GM11168 (cell line): ENCODE results near the gene LRBA.

Experiments used
- in situ Hi-C: fragments of 300-500 bp; cut with MboI; formaldehyde crosslinking; loops from one replicate; pipeline ENCODE4 v1.12.0; 2022; ENCODE audit warnings: low sequenced_read_pairs; ENCODE audit not compliant: unreplicated experiment

Gene LRBA

GRCh38 chr4:150889306-150889705 lies 125.8 kb downstream of the LRBA start:
- in situ Hi-C loops, result no loop called here

- in situ Hi-C loops, result no loop called here
Measured at GRCh38 chr4:150888625-150889024, 126.5 kb downstream of the LRBA start.

GRCh38 chr4:150888217-150888616 lies 126.9 kb downstream of the LRBA start:
- in situ Hi-C loops, result no loop called here

GRCh38 chr4:150886597-150886996 lies 128.5 kb downstream of the LRBA start:
- in situ Hi-C loops, result no loop called here

- in situ Hi-C loops, result no loop called here
Measured at GRCh38 chr4:150884625-150885024, 130.5 kb downstream of the LRBA start.

GRCh38 chr4:150875367-150875766 lies 139.7 kb downstream of the LRBA start:
- in situ Hi-C loops, result no loop called here

GRCh38 chr4:150874338-150875226 lies 140.5 kb downstream of the LRBA start:
- in situ Hi-C loops, result loop anchor here (25.0 kb wide), 1 partner anchor 887 kb away; no protein-coding TSS in a partner anchor

GRCh38 chr4:150867148-150867547 lies 147.9 kb downstream of the LRBA start:
- in situ Hi-C loops, result loop anchor here (10.0 to 25.0 kb wide), 2 partner anchors 572 to 880 kb away; no protein-coding TSS in a partner anchor

GRCh38 chr4:150863456-150863855 lies 151.6 kb downstream of the LRBA start:
- in situ Hi-C loops, result loop anchor here (10.0 to 25.0 kb wide), 2 partner anchors 569 to 876 kb away; no protein-coding TSS in a partner anchor

GRCh38 chr4:150862829-150863228 lies 152.3 kb downstream of the LRBA start:
- in situ Hi-C loops, result loop anchor here (10.0 to 25.0 kb wide), 2 partner anchors 568 to 876 kb away; no protein-coding TSS in a partner anchor

- in situ Hi-C loops, result loop anchor here (25.0 kb wide), 1 partner anchor 872 kb away; no protein-coding TSS in a partner anchor
Measured at GRCh38 chr4:150859453-150859852, 155.6 kb downstream of the LRBA start.

- in situ Hi-C loops, result loop anchor here (25.0 kb wide), 1 partner anchor 869 kb away; no protein-coding TSS in a partner anchor
Measured at GRCh38 chr4:150855981-150856510, 159.0 kb downstream of the LRBA start.

- in situ Hi-C loops, result loop anchor here (25.0 kb wide), 1 partner anchor 867 kb away; no protein-coding TSS in a partner anchor
Measured at GRCh38 chr4:150854600-150854999, 160.5 kb downstream of the LRBA start.

- in situ Hi-C loops, result loop anchor here (25.0 kb wide), 1 partner anchor 867 kb away; no protein-coding TSS in a partner anchor
Measured at GRCh38 chr4:150853882-150854281, 161.2 kb downstream of the LRBA start.

- in situ Hi-C loops, result loop anchor here (25.0 kb wide), 1 partner anchor 865 kb away; no protein-coding TSS in a partner anchor
Measured at GRCh38 chr4:150852216-150852615, 162.9 kb downstream of the LRBA start.

- in situ Hi-C loops, result no loop called here
Measured at GRCh38 chr4:150849016-150849415, 166.1 kb downstream of the LRBA start.

- in situ Hi-C loops, result no loop called here
Measured at GRCh38 chr4:150828159-150828558, 186.9 kb downstream of the LRBA start.

- in situ Hi-C loops, result no loop called here
Measured at GRCh38 chr4:150827226-150827625, 187.9 kb downstream of the LRBA start.

- in situ Hi-C loops, result no loop called here
Measured at GRCh38 chr4:150826306-150826705, 188.8 kb downstream of the LRBA start.

GRCh38 chr4:150822407-150822806 lies 192.7 kb downstream of the LRBA start:
- in situ Hi-C loops, result no loop called here

- in situ Hi-C loops, result no loop called here
Measured at GRCh38 chr4:150821641-150822040, 193.4 kb downstream of the LRBA start.
